NCI-H774 (cell line): ENCODE results near the gene ADAMTS7.

Experiments used
- DNase-seq: peaks from one replicate; lab custom pipeline; 2025; lab: John Stamatoyannopoulos, UW

The ADAMTS7 gene

GRCh38 chr15:78718837-78719236 is 92.4 kb downstream of the ADAMTS7 start:
- no peak for DNase-seq

- no peak for DNase-seq
Measured at GRCh38 chr15:78717956-78718656, 93.2 kb downstream of the ADAMTS7 start.

GRCh38 chr15:78716651-78717050 is 94.6 kb downstream of the ADAMTS7 start:
- DNase-seq, result no peak

DNA sequence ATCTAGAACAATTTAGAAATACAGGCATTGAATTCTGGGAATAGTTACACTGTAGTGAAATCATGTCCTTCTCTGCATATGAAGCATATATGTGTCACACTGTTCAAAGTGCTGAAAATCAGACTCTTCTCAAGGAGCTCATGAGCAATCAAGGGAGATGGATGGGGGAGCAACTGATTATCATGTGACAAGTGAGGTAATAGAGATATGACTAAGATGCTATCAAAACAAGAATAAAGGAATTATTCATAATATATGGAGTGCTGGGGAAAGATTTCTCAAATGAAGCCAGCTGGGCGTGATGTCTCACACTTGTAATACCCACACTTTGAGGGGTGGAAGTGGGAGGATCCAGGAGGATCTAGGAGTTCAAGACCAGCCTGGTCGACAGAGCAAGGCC is 95.3 kb downstream of the ADAMTS7 start:
- DNase-seq, result no peak

DNA sequence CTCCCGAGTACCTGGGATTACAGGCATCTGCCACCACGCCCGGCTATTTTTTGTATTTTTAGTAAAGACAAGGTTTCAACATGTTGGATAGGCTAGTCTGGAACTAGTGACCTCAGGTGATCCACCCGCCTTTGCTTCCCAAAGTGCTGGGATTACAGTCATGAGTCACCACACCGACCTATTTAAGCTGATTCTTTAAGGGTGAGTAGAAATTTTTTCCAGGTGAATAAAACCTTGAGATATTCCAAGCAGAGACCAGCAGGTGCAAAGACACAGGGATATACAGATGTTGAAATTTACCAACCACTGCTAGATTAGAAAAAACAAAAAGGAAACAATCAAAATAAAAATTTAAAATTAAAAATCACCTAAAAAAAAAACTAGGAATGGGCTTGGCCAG is 95.8 kb downstream of the ADAMTS7 start:
- no peak for DNase-seq

GRCh38 chr15:78714890-78715289 is 96.4 kb downstream of the ADAMTS7 start:
- DNase-seq, result no peak

- DNase-seq, result no peak
Measured at GRCh38 chr15:78712797-78713515, 98.3 kb downstream of the ADAMTS7 start.

- no peak for DNase-seq
Measured at GRCh38 chr15:78711638-78712037, 99.6 kb downstream of the ADAMTS7 start.

DNA sequence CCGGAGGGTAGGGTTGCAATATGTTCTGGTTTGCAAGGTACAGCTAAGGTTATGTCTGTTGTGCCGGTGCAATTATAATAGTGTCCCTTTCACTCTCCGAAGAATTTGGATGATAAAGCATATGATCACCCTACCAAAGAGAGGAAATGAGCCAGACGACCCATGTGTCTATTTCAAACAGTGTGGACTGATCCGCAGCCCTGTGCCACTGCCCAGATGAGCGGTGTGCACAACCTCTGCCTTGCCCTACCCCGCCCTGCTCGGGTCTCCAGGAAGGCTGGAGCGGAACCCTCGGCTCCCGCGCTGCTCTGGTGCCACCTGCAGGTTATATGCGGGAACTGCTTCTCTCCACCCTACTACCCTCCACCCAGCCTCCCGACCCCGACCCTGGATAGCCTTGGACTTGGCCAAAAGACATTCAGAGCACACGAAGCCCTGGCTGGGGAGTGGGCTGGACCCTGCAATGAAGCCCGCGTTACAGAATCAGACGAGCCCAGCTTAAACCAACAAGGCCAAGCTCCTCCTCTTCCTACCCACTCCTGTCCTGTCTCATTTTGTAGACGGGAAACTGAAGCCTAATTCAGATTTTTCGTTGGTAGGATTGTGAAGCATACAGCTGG is 101.9 kb downstream of the ADAMTS7 start:
- DNase-seq, result peak; percentile 64
